Measurements from ENCODE around the gene USP21.

Gene USP21

DNA sequence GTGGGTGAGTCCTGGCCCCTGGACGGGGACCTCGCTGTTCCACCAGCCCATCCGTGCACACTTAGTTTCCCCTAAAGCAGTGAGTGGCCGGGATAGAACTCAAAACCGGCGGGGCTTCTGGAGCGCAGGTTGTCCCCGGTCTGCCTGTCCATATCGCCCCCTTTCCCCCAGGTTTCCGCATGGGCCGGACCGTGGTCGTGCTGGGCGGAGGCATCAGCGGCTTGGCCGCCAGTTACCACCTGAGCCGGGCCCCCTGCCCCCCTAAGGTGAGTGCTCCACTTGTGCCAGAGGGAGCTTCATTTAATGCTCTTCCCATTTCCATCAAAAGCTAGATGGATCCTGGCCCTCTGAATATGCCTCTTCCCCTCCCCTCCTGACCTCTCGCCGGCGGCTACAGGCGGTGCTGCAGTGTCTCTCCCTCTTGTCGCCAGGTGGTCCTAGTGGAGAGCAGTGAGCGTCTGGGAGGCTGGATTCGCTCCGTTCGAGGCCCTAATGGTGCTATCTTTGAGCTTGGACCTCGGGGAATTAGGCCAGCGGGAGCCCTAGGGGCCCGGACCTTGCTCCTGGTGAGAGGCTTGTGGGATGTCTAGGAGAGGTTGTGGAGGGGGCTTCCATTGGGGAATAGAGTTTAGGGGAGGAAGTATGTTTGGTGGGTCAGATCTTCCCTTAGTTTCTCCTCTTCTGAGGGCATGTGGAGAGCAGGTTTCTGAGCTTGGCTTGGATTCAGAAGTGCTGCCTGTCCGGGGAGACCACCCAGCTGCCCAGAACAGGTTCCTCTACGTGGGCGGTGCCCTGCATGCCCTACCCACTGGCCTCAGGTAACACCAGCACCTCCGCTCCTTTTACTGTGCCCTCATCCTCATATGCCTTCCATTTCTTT is 7.6 kb downstream of the USP21 start:
- peak overlapping the region; percentile 72 for H3K4me3 ChIP-seq (replicated peaks; ENCODE audit: low read depth, low read length)
- peaks cover 13% of the 10 kb centered on the region for H3K36me3 ChIP-seq (ENCODE audit: control insufficient read depth, insufficient read depth, low read length)
- DNase-seq (ENCODE audit: extremely low read depth, insufficient read length): no peak
- TF ChIP-seq, protein P1, sequence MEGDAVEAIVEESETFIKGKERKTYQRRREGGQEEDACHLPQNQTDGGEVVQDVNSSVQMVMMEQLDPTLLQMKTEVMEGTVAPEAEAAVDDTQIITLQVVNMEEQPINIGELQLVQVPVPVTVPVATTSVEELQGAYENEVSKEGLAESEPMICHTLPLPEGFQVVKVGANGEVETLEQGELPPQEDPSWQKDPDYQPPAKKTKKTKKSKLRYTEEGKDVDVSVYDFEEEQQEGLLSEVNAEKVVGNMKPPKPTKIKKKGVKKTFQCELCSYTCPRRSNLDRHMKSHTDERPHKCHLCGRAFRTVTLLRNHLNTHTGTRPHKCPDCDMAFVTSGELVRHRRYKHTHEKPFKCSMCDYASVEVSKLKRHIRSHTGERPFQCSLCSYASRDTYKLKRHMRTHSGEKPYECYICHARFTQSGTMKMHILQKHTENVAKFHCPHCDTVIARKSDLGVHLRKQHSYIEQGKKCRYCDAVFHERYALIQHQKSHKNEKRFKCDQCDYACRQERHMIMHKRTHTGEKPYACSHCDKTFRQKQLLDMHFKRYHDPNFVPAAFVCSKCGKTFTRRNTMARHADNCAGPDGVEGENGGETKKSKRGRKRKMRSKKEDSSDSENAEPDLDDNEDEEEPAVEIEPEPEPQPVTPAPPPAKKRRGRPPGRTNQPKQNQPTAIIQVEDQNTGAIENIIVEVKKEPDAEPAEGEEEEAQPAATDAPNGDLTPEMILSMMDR (IDR thresholded peaks at IDR 0.05; ENCODE audit: insufficient read depth, low read length, poor library complexity, severe bottlenecking): no peak
- H3K27me3 ChIP-seq (replicated peaks; ENCODE audit: control insufficient read depth, insufficient read depth, low read length): no peaks in the 10 kb centered on the region

GRCh38 chr1:161168906-161169305 is 9.6 kb downstream of the USP21 start:
- DNase-seq (ENCODE audit: extremely low read depth, insufficient read length): no peak
- H3K27me3 ChIP-seq (replicated peaks; ENCODE audit: control insufficient read depth, insufficient read depth, low read length): no peaks in the 10 kb centered on the region
- H3K36me3 ChIP-seq (ENCODE audit: control insufficient read depth, insufficient read depth, low read length): peaks cover 26% of the 10 kb centered on the region
- no peak overlapping the region for H3K4me3 ChIP-seq (replicated peaks; ENCODE audit: low read depth, low read length)
- TF ChIP-seq, protein P1 (IDR thresholded peaks at IDR 0.05; ENCODE audit: insufficient read depth, low read length, poor library complexity, severe bottlenecking): no peak

- Histone ChIP-seq H3K36me3 (ENCODE audit: control insufficient read depth, insufficient read depth, low read length) (peaks cover 32% of the 10 kb centered on the region), H3K27me3 (replicated peaks; ENCODE audit: control insufficient read depth, insufficient read depth, low read length) (no peaks in the 10 kb centered on the region), H3K4me3 (replicated peaks; ENCODE audit: low read depth, low read length) (no peak overlapping the region)
- TF ChIP-seq, protein P1 (IDR thresholded peaks at IDR 0.05; ENCODE audit: insufficient read depth, low read length, poor library complexity, severe bottlenecking): no peak
- DNase-seq (ENCODE audit: extremely low read depth, insufficient read length): no peak
Measured at GRCh38 chr1:161171191-161171590, 11.9 kb downstream of the USP21 start.

DNA sequence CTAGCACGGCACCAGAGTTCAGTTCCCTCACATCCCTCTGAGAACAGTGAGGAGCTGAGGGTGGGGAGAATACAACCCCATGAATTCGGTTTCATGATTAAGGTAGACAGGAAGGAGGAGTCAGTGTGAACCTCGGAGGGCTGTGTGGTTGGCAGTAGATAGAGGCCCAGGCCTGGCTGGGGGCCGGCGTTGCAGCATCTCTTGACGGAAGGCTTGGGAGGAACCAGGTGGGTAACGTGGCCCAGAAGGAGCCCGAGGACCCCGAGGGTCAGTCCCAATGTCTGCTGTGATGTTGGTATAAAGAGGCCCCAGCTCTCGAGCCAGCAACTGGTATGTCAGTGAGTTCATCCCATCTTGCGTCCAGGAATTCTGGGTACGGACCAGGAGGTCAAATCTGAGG is 12.4 kb downstream of the USP21 start:
- peaks cover 32% of the 10 kb centered on the region for H3K36me3 ChIP-seq (ENCODE audit: control insufficient read depth, insufficient read depth, low read length)

DNA sequence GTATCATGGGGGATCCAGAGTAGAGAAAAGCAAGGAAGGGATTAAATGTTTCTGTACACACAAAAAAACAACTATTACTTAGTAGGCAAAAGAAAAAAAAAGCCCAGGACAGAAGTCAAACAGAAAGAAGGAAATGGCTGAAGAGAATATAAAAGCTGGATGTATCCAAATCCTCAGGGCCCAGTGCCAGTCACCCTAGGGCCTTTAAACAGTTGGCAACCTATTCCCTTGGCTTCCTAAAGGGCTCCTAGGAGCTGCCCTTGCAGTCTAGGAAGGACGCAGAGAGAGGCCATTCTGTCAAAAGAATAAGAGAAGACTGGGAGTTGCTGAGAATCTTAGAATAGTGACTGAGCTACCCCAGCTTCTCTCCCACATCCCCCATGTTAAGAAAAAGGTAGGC is 13.0 kb downstream of the USP21 start:
- Histone ChIP-seq H3K36me3 (ENCODE audit: control insufficient read depth, insufficient read depth, low read length) (peaks cover 32% of the 10 kb centered on the region), H3K4me3 (replicated peaks; ENCODE audit: low read depth, low read length) (no peak overlapping the region), H3K27me3 (replicated peaks; ENCODE audit: control insufficient read depth, insufficient read depth, low read length) (no peaks in the 10 kb centered on the region)
- DNase-seq (ENCODE audit: extremely low read depth, insufficient read length): no peak
- TF ChIP-seq, protein P1 (IDR thresholded peaks at IDR 0.05; ENCODE audit: insufficient read depth, low read length, poor library complexity, severe bottlenecking): no peak

More for the DNA sequence above, 12.4 kb downstream of the USP21 start:
- no peak for DNase-seq (ENCODE audit: extremely low read depth, insufficient read length)
- no peaks in the 10 kb centered on the region for H3K27me3 ChIP-seq (replicated peaks; ENCODE audit: control insufficient read depth, insufficient read depth, low read length)
- H3K4me3 ChIP-seq (replicated peaks; ENCODE audit: low read depth, low read length): no peak overlapping the region
- TF ChIP-seq, protein P1 (IDR thresholded peaks at IDR 0.05; ENCODE audit: insufficient read depth, low read length, poor library complexity, severe bottlenecking): no peak
